Islet of Langerhans (tissue), 1 donor: Measurements from ENCODE around the gene POLR1G.
"Not testable (repeated sequence)": the region's sequence is repeated elsewhere in the genome, so short reads cannot be mapped to it uniquely, and the experiment has no call there.

Experiments
- FAIRE-seq: peaks from one replicate; lab custom pipeline; 2011; peaks lifted over from hg19 to GRCh38; lab: Jason Lieb, UNC

Gene POLR1G

DNA sequence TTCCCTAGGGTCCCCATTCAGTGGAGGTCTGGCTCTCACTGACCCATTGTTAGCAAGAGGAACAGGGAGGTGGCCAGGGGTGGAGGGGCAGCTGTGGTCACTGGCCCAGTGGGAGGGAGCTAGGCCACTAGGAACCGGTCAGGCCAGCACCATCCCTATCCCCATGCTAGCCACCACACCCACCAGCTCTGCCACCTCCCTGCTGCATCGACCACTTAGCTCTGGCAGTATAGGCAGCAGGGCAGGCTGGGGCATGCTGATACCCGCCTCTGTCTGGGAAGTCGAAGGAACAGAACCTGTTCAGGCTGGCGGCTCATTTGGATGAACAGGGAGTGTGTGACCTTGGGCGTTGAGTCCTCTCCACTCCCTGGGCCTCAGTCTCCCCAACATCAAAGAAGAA, 6.3 kb upstream of the POLR1G start:
- FAIRE-seq = no peak

DNA sequence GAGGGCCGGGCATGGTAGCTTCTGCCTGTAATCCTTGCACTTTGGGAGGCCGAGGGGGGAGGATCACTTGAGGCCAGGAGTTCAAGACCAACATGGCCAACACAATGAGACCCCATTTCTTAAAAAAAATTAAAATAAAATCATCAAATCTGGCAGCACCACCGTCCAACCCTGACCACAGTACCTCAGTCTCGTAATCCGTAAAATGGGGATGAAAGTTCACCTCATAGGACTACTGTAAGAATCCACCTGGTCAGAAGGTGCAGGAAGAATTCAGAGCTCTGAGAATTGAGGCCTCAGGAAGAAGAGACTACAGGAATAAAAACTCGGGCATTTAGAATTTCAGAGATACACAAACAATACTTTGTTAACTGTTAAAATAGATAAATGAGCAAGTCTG, 4.6 kb upstream of the POLR1G start:
- no peak for FAIRE-seq

DNA sequence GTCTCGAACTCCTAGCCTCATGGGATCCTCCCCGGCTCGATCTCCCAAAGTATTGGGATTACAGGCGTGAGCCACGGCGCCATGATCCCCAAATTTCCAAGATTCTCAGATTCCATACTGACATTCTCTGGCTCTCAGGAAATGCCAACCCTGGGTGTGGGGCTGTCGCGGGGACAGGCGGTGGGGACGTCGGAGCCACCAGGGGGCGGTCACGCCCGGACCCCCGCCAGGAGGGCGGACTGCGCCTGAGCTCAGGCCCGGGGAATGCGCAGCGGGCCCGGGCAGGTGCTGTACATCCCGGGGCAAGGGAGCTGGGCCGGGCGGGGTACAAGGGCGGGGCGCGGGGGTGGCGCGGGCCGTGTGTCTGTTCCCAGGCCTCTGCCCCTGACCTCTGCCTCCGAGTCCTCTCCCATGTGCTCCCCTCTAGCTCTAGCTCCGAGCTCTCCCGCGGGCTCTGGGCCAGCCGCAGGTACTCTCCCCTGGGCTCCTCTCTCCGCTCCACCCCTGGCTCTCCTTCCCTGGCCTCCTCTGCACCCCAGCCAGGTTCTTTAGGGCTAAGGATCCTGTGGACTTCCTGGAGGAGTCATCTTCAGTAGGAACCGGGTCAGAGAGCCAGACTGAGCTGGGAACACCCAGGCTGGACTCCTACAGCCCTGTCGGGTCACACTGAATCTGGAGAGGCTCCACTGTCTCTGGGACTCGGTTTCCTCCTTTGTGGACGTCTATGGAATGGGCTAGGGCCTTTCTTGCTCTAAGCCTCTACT, 4.0 kb upstream of the POLR1G start:
- no peak for FAIRE-seq

DNA sequence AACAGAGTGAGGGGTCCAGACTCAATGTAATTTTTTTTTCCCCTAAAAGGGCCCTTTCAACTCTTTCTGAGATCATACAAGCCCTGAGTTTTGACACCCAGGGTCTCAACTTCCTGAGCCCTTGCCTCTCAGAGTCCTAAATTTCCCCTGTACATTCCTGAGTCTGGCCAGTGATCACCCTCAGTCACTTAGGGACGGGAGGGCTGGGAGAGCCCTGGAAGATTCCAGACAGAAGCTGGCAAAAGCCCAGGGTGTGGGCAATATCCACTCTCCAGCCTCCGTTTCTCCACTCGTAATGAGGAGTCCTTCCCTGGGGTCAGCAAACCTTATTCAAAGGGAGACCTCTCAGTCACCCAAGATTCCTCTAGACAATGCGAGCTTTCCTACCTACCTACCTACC, 3.2 kb upstream of the POLR1G start:
- FAIRE-seq = no peak

DNA sequence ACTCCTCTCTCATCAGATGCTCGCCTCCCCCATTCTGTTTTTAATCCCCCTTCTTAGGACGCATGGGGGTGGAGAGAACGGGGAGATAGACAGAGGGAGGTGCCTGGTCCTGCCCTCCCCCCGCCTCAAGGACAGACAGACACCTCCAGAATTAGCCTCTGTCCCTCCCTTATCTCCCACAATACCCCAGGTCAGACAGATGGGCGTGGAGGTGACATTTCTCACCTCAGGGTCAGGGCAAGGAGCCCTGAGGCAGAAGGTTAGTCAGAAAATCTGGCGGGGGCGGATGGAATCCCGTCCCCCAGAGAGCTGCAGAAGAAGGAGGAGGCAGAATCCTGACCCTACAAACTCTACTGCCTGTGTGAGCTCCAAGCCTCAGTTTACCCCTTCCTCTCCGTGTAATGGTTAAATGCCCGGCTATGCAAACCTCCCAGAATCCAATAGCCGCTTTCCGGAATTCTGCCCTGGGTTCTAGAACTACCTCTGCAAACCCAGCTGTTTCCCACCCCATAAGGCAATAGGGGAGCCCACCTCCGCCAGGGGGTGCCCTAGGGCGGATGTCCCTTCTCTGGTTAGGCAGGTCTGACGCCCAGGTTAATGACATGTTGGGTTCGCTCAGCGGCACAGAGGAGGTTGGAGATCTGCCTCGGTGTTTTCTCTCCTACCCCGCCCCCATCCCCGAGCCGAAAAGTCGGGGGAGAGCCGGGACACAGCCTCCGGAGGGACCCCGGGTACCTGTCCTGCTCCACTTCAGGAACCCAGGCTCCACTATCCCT, 2.5 kb upstream of the POLR1G start:
- FAIRE-seq = no peak

DNA sequence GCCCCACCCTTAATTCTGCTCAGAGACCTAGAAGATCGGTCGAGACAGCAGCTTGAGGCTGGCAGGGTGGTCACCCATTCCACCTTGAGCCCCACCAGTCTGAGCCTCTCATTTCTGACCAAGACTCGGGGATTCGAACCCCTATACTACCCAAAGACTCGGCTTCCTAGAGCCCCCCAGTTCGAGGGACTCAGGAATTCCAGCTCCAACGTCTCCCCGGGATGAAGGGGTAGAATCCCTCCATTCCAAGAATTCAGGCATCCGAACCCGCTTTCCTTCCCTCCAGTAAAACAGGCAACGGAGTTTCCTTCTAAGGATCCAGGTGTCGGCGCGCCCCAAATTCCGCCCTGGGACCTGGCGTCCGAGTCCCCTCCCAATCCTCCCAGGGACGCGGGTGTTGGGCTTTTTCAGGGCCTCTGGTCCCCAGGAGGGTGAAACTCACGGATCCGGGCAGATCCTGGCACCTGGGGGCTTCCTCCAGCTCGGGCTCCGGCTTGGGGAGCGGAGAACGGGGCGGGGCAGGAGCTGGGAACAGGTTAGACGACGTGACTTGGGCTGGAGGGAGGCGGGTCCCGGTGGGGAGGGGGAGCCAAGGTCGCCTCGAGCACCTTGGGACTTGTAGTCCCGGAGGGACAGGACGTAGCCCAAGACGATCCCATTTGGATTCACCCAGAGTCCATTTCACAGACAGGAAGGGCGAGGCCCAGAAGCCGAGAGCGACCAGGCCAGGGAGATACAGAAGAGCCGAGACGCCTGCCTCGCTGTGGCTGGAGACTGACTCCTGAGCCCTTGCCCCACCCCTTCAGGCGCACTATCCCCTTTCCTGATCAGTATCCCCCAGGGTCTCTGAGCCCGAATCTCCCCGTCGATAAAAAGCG, 1.6 kb upstream of the POLR1G start, which contains the start of gene PPP1R13L:
PPP1R13L (minus strand) TSS at position 513 of the 878 bp plus-strand sequence. CDS start 6,751 bp downstream, outside the sequence.
- no peak for FAIRE-seq

DNA sequence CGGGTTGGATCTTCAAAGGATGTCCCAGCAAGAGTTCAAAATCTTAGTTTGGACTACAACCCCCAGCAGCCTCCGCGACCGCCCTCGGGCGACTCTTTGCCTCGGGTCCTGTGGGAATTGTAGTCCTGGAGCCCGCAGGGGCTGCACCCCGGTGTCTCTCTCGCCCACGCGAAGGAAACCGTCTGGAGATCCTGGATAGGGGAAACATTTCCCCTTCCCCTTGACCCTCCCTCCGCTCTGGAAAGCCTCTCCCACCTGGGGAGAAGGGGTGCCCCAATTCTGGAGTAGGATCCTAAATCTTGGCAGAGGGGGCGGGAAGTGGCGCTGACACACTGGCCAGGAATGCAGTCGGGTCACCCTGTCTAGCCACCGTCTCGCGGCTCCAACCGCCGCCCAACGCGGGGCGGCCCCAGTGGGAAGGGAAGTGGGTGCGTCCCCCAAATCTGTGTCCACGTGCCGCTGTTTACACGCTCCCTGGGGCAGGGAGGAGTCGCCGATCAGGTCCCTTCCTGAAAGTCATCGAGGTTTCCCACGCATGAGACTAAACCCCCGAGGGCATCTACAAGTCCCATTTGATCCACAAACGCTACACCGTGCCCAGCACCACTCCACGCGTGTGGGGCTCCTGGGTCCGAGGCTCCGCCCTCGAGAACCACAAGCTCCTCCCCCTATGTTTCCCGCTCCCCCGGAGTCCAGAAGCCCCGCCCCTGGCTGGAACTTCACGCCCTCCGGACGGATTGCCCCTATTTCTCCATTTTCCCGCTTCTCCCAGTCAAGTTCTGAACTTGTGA, 814 bp upstream of the POLR1G start:
- no peak for FAIRE-seq

DNA sequence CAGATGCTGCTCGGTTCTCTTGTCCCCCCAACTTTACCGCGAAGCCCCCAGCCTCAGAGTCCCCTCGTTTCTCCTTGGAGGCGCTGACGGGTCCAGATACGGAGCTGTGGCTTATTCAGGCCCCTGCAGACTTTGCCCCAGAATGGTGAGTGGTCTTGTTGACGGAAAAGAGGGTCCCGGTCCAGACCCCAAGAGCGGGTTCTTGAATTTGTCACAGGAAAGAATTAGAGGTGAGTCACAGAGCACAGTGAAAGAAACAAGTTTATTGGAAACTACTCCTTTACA, 589 bp downstream of the POLR1G start:
- FAIRE-seq = no peak

DNA sequence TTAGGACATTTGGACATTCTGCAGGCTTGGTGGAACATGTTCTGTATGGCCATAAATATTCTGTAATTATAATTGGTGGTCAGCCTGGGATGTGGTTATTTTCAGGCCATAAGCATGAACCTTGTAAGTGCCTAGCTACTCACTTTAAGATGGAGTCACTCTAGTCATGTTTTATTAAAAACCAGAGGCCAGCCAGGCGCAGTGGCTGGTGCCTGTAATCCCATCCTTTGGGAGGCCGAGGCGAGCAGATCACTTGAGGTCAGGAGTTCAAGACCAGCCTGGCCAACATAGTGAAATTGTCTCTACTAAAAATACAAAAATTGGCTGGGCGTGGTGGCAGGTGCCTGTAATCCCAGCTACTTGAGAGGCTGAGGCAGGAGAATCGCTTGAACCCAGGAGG, 1.1 kb downstream of the POLR1G start:
- not testable (repeated sequence) for FAIRE-seq

DNA sequence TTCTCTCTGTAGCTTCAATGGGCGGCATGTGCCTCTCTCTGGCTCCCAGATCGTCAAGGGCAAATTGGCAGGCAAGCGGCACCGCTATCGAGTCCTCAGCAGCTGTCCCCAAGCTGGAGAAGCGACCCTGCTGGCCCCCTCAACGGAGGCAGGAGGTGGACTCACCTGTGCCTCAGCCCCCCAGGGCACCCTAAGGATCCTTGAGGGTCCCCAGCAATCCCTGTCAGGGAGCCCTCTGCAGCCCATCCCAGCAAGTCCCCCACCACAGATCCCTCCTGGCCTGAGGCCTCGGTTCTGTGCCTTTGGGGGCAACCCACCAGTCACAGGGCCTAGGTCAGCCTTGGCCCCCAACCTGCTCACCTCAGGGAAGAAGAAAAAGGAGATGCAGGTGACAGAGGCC, 1.7 kb downstream of the POLR1G start:
- no peak for FAIRE-seq

DNA sequence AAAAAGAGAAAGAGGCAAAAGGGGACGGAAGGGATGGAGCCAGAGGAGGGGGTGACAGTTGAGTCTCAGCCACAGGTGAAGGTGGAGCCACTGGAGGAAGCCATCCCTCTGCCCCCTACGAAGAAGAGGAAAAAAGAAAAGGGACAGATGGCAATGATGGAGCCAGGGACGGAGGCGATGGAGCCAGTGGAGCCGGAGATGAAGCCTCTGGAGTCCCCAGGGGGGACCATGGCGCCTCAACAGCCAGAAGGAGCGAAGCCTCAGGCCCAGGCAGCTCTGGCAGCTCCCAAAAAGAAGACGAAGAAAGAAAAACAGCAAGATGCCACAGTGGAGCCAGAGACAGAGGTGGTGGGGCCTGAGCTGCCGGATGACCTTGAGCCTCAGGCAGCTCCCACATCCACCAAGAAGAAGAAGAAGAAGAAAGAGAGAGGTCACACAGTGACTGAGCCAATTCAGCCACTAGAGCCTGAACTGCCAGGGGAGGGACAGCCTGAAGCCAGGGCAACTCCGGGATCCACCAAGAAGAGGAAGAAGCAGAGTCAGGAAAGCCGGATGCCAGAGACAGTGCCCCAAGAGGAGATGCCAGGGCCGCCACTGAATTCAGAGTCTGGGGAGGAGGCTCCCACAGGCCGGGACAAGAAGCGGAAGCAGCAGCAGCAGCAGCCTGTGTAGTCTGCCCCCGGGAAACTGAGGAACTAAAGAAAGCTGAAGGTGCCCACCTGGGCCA, 2.5 kb downstream of the POLR1G start:
- FAIRE-seq = no peak

DNA sequence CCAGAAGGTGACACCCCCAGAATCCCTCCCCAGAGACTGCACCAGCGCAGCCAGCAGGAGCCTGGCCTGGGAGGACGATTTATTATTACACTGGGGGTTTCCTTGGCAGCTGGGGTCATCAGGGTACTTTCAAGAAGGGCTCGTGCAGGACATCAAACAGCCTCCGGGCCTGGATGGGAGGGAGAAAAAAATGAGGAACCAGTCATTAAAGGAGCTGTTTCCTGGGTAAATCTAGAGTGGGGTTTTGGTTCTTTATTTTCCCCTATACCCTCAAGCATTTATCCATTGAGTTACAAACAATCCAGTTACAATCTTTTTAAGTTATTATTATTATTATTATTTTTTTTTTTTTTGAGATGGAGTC, 3.1 kb downstream of the POLR1G start:
- FAIRE-seq = no peak

DNA sequence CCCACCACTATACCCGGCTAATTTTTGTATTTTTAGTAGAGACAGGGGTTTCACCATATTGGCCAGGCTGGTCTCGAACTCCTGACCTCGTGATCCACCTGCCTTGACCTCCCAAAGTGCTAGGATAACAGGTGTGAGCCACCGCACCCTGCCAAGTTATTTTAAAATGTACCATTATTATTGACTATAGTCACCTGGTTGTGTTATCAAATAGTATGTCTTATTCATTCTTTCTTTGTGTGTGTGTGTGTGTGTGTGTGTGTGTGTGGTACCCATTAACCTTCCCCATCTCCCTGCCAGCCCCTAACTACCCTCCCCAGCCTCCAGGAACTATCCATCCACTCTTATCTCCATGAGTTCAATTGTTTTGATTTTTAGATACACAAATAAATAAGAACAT, 3.9 kb downstream of the POLR1G start:
- not testable (repeated sequence) for FAIRE-seq

DNA sequence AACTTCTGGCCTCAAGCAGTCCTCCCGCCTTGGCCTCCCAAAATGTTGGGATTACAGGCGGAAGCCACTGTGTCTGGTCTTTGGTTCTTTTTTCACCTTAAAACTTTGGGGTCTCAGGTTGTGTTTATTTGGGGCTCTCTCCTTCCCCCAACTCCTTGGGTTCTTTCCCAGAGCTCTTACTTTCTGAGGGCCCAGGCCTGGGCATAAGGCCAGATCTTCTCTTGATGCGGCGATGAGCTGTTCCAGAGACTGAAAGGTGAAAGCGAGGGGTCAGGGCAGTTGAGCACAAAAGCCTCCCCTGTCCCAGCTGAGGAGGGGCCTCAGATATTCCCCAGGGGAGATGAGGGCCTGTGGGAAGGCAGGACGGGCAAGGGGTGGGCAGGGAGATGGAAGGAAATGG, 7.1 kb downstream of the POLR1G start:
- FAIRE-seq = no peak

DNA sequence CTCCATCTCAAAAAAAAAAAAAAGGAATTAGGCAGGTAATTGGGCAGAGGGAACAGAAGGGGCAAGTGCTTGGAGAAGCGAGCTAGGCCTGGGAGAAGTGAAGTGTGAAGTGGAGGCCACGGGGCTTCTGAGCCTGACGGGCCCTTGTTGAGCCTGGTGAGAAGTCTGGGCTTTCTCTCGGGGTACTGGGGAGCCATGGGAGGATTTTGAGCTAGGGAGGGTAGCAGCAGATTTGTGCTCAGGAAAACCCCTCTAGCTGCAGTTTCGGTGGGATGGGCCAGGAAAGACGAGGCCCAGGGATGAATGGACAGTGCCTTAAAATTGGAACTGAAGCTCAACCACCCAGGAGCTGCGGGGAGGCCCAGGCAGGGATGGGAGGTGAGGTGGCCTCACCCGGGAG, 8.0 kb downstream of the POLR1G start:
- no peak for FAIRE-seq

DNA sequence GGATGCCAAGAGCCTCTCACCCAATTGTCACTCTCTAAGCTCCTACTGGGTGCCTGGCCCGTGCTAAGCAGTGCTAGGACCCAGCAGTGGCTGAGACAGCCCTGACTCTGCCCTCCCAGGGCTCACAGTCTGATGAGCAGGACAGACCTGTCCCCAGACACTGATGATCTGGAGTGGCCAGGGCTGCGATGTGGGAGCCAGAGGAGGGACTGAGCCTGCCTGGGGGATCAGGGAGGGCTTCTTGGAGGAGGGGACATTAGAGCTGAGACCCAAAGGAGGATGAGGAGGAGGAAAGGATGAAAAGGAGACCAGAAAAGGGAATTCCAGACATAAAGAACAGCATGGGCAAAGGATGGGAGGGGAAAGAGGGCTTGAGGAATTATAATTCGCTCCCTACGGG, 10.7 kb downstream of the POLR1G start:
- FAIRE-seq = no peak

DNA sequence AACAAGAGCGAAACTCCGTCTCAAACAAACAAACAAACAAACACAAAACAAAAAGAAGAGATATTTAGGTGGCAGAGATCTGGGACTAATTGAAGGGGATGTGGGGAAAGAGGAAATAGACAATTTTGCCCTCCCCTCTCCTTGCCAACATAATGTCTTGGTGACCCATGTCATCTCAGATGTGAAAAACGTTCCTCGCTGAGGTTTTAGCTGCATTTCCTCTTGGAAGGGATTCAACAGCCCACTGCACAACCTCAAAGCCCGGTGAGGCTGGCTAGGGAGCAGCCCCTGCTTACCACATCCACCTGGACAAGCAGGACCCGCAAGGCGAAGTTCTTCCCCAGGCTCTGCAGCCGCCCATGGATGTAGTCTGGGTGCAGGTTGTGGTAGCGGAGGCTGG, 12.4 kb downstream of the POLR1G start:
- no peak for FAIRE-seq

DNA sequence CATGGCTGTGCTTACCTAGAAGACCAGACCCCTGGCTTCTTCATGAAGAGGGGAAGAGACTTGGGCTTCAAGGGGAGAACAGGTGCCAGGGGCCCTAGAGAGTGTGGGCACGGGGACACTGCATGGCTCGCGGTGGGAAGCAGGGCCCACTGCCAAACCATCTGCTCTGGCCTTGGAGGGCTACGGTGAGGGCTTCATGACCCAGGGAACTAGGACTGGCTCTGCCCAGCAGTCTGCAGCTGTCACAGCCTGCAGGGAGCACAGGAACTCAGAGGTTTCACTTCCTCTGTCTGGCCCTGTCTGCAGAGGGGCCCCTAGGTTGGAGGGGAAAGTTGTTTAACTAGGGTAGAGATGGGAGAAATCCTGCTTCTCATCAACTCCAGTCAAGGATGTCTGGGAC, 13.0 kb downstream of the POLR1G start:
- no peak for FAIRE-seq

DNA sequence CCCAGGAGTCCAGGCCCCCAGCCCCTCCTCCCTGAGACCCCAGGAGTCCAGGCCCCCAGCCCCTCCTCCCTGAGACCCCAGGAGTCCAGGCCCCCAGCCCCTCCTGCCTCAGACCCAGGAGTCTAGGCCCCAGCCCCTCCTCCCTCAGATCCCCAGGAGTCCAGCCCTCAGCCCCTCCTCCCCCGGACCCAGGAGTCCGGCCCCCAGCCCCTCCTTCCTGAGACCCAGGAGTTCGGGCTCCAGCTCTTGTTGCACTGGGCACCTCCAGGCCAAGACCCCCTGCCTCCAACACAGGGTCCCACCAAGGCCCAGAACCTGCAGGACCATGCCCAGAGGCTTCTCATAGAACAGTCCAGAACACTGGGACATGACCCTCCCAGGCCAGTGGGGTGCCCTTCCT, 13.5 kb downstream of the POLR1G start:
- no peak for FAIRE-seq

DNA sequence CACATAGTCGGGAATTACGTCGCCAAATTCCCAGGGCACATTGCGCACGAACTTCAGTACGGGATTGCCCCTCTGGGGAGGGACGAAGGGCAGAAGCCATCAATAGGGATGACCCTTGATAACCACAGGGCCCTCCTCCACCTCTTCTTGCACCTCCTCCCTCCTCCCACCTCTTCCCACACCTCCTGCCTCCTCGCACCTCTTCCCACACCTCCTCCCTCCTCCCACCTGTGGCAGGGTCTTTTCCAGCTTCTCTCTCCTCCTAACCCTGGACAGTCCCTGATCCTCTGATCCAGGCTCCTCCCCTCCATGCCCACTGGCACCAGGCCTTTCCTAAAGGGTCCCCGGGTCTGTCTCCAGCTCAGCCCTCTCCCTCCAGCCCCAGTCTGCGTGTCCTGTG, 13.9 kb downstream of the POLR1G start:
- no peak for FAIRE-seq

DNA sequence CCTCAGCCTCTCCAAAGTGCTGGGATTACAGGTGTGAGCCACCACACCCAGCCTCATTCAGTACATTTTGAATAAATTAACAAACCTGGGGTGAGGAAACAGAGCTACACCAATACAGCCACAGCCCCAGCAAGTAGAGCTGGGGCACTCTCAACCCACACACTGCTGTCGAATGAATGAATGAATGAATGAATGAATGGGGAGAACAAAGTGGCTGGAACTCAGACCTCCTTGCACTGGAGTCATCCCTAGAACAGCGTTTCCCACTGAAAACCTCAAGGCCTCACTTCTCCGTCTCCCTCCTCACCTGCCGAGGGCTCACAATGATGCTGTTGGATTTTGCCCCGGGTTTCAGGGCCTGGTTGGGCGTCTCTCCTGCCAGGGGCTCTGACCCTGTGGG, 14.4 kb downstream of the POLR1G start:
- FAIRE-seq = no peak
